Measurements from ENCODE around the gene ATRNL1.

Gene ATRNL1

GRCh38 chr10:115898242-115898641 lies 805.1 kb downstream of the ATRNL1 start:
- no peak for DNase-seq (ENCODE audit: low read depth in 3 of 3)

DNA sequence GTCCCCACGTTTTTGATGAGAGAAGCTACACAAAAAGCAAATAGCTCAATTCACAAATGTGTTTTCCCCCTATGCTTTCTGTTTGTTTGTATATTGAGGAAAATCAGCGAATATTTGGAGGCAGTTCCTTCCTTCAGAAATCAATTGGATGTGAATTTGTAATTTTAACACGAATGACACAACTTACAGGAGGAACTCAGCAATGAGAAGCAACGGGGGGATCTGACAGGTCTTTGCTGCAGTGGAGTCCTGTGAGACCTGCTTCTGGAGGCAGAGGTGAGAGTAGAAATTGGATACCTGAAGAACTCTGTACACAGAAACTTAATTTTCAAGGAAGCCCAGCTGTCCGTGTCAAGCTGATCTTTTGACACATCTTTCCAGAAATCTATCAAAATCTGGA lies 809.4 kb downstream of the ATRNL1 start:
- DNase-seq (ENCODE audit: low read depth in 3 of 3), result no peak

GRCh38 chr10:115903207-115903606 lies 810.0 kb downstream of the ATRNL1 start:
- no peak for DNase-seq (ENCODE audit: low read depth in 3 of 3)

- DNase-seq (ENCODE audit: low read depth in 3 of 3), result no peak
Observed at GRCh38 chr10:115903845-115904244, 810.7 kb downstream of the ATRNL1 start.

DNA sequence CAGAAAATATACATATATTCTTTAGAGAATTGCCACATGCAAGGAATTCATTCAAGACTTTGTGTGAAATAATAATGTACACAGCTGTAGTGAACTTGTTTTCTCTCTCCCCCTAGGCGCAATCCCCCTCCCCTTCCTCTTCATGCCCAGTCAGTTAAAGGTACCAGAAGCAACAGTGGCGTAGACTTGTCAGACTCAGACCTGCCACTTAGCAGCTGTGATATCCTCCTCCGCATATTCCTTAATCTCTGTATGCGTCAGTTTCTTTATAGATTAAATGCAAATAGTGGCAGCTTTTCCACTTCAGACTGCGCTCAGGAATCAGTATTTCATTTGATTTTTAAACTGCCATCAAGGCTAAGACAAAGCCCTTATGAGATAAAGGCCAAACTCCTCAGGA lies 815.9 kb downstream of the ATRNL1 start:
- no peak for DNase-seq (ENCODE audit: low read depth in 3 of 3)

DNA sequence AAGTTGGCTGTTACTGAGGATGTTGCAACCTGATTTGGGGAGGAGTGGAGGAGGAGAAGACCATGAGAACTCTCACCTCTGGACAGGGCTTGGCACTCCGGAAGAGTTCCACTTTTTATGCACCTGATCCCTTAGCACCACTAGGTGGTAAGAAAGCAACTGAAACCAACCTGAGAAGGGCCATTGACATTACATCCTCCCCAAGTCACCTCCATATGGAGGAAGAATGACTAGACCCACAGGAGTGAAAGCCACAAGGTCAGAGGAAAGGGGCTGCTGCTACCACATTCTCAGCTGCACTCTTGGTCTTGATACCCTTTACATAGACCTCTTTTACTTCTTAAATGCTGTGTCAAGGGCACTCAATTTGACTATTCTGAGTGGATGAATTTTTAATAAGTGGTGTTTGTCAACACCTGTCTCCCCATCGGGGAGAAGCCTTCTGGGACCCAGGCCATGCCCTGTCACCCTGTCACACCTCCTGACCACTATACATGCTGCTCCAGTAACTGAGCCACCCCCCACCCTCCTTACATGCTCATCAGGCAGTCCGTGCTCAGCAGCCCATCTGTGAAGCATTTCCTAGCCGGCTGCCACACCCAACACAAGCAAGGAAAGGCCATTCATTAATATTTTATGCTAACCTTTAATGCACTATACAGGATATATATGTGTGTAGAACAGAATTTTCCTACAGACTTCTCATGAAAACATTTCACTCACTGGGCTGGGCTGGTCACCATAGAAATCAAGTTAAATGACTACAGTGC lies 817.0 kb downstream of the ATRNL1 start:
- DNase-seq (ENCODE audit: low read depth in 3 of 3), result no peak

DNA sequence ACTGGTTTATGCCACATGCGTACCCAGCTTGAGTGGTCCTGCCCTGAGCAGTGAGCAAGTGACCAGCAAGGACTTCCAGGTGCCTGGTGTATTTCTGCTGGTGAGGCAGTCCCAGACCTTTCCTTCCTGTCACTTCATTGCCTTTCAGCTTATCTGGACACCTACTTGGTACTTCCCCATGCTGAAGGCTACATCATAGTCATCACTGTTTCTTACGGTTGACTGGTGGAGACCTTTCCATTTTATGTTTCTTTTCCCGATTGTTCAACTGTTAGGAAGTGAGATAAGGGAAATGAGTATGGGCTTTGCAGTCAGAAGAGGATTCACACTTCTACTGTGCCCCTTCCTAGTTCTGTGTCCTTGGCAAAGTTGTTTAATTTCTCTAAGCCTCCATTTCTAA lies 821.3 kb downstream of the ATRNL1 start:
- no peak for DNase-seq (ENCODE audit: low read depth in 3 of 3)

DNA sequence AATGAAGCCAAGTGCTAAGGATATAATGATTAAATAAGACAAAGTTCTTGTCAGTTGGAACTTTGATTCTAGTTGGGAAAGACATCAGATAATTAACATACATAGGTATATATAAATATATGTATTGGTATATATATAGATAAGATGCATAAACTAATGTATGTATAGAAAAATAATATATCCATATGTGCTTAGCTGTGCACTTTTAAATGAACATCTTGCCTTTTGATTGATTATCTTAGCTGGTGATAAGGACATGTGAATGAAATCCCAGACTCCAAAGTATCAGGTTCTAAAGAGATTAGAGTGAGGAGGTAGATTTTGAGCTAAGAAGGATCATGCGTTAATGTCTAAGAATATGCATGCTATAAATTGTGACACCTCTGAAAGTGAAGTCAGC lies 822.3 kb downstream of the ATRNL1 start:
- no peak for DNase-seq (ENCODE audit: low read depth in 3 of 3)

- DNase-seq (ENCODE audit: low read depth in 3 of 3), result no peak
Observed at GRCh38 chr10:115918812-115919211, 825.6 kb downstream of the ATRNL1 start.

GRCh38 chr10:115921795-115922194 lies 828.6 kb downstream of the ATRNL1 start:
- DNase-seq (ENCODE audit: low read depth in 3 of 3), result no peak

DNA sequence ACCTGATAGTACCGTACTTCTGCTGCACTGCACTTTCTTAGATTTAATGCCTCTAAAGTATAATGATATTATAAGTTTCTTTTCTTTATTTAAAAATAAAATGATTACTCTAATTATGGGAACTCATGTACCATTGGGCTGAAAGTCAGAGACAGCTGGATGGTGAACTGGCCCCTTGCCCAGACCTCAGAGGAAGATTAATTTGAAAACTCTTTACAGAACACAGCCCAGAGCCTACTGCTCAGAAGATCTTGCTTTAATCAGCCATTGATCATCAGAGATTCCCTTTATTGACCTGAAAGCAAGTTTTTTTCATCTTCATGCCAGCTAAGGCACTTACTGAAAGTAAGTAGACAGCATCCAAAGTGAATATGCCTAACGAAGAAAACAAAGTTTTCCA lies 838.1 kb downstream of the ATRNL1 start:
- no peak for DNase-seq (ENCODE audit: low read depth in 3 of 3)

DNA sequence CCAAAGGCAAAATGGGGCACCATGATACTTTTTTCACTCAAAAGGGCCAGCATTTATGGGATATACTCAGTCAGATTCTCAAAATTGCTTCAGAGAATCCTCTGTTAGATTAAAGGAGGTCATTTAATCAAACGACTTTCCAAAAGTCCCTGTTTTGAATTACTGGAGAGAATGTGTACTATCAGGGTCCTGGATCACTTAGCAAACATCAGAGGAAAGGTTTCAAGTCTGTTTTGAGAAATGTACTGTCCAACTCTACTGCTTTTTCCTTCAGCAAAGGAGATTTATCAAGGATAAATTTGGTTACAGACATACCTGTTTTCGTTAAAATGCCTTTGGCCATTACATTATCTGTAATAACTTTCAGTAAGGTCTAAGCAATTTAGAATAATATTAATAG lies 838.9 kb downstream of the ATRNL1 start:
- no peak for DNase-seq (ENCODE audit: low read depth in 3 of 3)

- no peak for DNase-seq (ENCODE audit: low read depth in 3 of 3)
Observed at GRCh38 chr10:115933098-115933497, 839.9 kb downstream of the ATRNL1 start.

DNA sequence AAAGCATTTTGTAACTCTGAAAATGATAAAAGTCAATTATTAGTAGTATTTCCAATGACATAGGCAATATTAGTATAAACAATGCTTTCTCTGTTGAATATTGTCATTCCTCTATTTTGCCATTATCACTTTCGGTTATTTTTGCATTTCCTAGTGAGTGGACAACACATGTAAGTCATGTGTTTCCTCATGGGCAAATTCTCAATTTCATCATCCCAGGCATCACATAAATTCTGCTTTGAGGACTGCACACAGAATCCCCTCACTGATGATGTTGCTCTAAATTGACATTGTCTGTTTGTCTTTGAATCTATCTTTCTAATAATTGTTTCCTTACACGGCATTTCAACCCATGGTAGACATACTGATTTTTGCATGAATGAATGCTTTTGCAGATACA lies 842.6 kb downstream of the ATRNL1 start:
- DNase-seq (ENCODE audit: low read depth in 3 of 3), result no peak

DNA sequence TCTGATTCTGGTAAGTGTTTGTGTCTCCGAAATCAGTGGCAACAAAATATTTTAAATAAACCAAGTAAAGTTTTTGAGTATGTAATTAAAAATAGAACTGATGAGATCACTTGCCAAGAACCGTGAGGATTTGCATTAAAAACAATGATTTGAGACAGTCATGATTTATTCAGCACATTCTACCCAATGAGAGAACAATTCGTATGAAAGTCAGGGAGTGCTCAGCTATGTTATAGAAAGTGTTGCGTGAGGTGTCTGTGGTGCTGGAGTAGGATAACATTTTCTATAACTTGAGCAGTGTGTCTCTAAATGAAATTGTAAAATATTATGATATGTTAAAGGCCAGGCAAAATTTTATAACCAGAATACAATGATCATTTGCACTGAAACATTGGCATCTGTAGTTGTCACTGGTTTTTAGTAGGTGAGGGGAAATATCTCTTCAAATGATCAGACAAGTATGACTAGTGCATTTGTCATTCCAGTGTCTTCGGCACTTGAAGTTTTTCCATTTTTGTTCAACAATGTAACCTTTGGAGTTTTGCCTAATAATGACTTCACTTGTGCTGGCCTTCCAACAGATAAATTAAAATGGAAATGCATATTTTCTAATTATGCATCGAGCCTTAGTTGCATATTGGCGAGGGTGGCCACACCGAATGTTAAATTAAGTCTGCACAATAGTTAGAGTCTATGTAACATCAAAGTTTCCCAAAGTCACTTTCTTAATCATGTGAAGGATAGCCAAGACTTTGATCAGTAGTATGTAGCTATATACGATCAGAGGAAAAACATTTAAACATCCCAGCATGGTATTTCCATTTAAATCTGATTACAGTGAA lies 844.0 kb downstream of the ATRNL1 start:
- no peak for DNase-seq (ENCODE audit: low read depth in 3 of 3)

DNA sequence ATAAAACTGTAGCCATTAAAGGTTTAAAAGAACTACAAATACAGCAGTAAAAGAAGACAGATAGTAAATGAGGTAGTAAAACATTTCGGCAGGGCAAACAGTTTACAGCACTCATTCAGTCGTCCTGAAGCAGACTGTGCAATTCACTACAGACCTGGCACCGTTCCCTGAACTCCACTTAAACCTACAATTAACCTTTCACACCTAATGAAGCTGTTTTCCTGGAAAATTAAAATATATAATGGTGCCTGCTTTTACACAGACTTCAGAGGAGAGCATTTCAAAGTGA lies 844.5 kb downstream of the ATRNL1 start:
- no peak for DNase-seq (ENCODE audit: low read depth in 3 of 3)

DNA sequence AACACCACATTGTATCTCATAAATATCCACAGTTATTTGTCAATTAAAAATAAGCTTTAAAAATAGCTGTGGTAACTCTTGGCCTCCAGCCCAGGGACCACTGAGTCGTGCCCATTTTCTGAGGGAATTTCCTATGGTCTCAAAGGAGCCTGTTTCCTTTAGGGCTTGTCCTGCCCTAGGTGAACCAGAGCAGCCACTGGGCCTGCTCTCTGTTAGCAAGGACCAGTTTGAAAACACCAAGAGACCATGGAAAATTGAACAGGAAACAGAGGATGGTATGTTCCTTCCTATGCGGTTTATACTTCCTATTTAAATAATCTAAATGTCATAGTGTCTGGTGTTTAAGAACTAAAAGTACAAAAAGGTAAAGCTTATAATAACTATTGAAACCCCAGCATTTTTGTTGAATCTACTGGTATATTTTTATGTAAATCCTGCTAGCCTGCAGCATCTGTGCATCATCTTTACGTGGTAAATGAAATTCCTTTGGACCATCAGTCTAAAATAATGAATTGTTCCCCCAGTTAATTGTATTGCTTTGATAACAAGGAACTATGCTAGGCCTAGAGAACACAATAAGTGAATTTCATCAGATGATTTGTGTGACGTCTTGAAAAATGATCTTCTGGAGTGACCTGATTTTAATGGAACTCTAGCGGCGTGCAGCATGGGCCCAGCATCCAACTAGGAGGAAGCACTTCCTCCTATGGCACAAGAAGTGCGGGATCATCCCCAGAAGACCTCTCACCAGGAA lies 846.1 kb downstream of the ATRNL1 start:
- DNase-seq (ENCODE audit: low read depth in 3 of 3), result no peak

DNA sequence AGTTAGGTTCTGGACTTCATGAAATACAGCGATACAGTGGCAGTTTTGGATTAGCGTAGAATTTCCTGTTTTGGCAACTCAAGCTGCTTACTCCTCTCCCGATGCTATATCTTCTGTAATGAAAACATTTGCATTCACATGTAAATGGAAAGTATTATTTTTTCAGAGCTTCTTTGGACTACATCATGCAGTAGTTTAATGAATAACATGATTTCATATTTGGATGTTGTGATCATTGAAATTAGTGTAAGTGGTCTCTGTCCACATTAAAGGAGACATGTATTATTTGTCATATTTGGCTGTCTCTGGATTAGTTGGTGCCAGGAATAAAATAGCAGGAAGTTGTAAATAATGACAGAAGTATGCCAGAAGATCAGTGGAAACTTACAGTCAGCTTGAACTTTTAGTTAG lies 848.2 kb downstream of the ATRNL1 start:
- no peak for DNase-seq (ENCODE audit: low read depth in 3 of 3)

- DNase-seq (ENCODE audit: low read depth in 3 of 3), result no peak
Observed at GRCh38 chr10:115942101-115942500, 848.9 kb downstream of the ATRNL1 start.

GRCh38 chr10:115944538-115944937 lies 851.4 kb downstream of the ATRNL1 start:
- DNase-seq (ENCODE audit: low read depth in 3 of 3), result no peak

- DNase-seq (ENCODE audit: low read depth in 3 of 3), result no peak
Observed at GRCh38 chr10:115945701-115946445, 852.7 kb downstream of the ATRNL1 start.

DNA sequence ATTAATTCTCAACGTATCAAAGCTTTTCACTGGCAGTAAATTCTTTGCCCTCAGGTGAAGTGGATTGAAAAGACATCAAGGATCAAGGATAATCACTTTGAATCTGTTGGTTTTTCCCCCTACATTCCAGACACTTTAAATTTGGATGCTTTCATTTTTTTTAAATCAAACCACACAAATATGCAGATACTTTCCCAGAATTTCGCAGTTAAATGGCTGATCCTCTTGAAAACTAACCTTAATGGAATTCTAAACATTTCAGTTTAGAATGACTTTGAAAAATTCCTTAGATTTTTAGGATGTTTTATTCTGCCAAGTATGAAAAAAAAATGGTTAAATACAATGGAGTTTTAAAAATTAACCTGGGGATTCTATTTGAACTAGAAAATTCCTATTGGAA lies 853.9 kb downstream of the ATRNL1 start:
- no peak for DNase-seq (ENCODE audit: low read depth in 3 of 3)

Data from stimulated activated CD4-positive, alpha-beta T cell treated with anti-CD3 and anti-CD28 coated beads, TNF-alpha, amount 100 ng/mL, for 4 hours (primary cell).